ENCODE results near the gene WDFY1.

GRCh38 chr2:223943561-223944008, 1.6 kb downstream of the WDFY1 start:
- TF ChIP-seq EZH2 (IDR thresholded peaks at IDR 0.05) = no peak
- no peak for TF ChIP-seq CTCF (IDR thresholded peaks at IDR 0.05)
